Activated CD8-positive, alpha-beta memory T cell treated with anti-CD3 and anti-CD28 coated beads for 4 hours (primary cell): ENCODE measurements around the gene PRDM1.
A peak's percentile ranks its signal among the peaks of the same experiment; 100 is the strongest.

ENCODE experiments used
- DNase-seq, 2 donors: peaks; one replicate each; pipeline ENCODE4 v3.0.0-alpha.2; 2020; ENCODE audit warnings: low read depth in 2 of 2

Gene PRDM1

DNA sequence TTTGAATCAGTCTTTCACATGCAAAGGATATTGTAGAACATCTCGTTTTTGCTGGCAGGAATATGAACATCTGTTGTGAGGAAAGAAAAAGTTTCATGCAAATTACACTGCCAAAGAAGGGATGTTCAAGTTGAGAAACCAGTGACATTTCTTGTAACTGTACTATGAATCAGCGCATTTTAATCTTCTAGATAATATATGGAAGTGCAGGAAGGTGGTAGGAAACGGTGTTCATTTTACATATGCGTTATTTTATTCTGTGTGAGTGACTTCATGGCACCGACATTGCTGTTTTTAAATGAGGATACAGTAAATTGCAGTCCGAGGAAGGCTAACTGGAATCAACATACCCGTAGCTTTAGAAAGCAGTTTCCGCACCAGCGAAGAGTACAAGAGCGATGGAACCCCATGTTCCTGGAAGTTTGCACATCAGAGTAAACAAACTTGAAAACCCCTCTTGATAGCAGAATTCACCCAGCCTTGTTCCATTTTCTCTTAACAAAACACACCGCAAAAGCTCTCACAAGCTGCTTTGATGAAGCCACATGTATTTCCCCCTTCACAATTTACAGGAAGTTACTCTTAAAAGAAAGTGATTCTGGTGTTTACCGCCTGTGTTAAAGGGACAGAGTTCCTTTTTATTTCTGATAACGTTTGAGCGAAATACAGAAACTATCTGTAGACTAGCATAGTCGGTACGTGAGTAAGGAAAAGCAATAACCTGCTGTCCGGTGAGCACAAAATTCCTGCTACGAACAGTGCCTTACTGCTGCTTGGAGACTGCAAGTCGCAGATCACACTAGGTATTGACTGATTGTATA lies 11.5 kb downstream of the PRDM1 start:
- no peak for DNase-seq

DNA sequence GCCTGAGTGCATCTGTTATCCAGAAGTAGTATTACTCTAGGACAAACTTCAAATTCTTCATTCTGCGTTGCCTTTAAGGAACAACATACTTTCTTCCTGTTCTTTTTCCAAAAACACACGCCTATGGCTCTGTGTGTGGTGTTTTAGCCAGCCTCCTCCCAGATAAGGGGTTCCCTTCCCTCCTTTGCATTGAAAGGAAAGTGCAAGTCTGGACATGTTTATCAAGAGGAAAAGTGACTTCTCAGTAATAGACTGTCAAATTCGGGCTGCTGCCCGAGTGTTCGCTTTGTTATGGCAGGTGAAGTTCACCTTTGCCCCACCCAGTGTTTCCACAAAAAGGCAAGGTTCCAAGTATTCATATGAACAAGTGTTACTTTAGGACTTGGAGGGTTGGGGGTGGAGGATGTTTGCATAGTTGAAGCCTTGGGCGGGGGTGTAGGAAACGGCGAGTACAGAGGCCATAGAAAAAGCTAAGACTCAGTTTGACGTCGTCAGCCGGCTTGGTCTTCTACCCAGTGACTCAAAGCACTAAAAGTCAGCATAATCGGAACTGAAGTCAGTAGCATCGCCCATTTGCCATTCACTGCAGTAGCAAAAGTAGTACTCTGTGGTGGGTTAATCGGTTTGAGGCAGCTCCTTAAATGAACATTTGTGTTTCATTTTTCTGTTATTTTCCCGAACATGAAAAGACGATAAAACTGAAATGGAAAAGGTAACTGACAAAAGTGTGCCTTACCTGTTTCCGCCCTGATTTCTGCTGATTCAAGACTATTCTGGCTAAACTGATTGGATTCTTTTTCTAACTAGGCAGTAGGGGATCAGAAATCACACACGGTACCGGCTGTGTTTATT lies 12.5 kb downstream of the PRDM1 start:
- peak; percentile 43 to 70 for DNase-seq

DNA sequence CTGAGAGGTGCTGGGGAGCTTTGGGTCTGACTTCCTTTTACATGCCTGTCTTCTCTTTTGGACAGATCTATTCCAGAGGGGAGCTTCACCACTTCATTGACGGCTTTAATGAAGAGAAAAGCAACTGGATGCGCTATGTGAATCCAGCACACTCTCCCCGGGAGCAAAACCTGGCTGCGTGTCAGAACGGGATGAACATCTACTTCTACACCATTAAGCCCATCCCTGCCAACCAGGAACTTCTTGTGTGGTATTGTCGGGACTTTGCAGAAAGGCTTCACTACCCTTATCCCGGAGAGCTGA lies 13.1 kb downstream of the PRDM1 start:
- no peak for DNase-seq

DNA sequence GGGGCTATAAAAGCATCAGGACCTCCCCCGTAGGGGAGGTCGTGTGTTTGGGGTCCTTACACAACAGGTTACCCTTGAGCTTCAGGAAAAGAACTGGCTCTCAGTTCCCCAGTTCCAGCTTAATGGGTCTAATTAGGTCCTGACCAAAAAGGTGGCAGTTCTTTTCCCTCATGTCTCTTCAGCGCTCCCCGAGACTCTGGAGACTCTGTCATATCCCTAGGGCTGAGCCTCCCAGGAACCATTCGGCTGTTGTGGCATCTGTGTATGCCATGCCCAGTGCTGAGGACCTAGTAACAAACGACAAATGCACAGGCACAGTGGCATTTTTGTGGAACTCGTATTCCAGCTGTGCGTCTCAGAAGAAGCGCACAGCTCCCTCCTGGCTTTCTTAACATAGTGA lies 14.6 kb downstream of the PRDM1 start:
- DNase-seq = no peak

DNA sequence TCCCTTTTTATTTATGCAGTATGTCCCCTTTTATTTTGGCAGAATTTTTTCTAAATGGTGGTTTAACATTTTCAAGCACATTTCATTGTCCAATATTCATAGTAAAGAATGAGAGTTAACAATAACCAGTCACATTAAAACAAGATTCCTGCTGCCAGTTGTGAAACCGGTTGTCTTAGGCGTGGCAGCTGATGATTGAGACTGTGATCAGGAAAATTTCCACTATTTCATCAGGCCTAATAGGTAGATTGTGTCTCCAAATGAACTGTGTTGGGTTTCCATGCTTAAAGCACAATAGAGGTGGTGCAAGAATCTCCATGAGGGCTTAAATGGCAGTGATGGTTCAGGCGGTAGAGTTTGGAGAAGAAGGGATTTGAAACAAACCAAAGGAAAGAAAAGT lies 15.3 kb downstream of the PRDM1 start:
- DNase-seq = no peak

- DNase-seq = no peak
Observed at GRCh38 chr6:106102034-106102433, 15.9 kb downstream of the PRDM1 start.

DNA sequence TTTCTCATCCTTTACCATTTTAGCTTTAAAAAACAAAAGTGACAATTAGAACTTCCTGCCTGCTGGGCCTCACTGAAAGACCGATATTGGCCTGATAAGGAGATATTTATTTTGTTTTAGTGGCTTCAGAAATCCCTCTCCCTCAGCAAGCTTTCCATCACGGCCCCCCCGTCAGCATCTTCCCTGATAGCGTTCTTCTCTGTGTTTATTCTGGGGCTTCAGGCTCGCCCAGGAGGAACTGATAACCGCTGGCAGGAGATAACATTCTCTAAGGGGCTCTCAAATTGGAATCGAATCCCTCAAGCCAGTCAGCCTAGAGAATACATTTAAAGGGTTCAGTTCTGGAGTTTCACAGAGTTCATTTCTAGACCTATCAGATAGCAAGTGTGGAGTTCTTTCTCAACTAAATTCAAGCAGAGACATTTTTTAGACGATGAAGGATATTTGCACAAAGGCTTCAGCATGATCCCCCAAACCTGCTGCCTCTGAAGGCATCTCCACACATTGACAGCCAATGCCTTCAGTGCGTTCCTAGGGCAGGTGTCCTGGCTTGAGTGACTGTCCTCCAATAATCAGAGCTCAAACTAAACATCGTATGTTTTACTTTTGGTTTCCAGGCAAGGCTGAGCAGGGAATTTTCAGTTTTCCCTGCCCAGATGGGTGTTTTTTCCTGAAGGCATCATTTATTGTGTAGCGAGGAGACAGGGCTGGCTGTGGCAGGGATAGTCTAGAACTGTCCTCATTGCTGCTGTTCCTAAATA lies 17.0 kb downstream of the PRDM1 start:
- no peak for DNase-seq

DNA sequence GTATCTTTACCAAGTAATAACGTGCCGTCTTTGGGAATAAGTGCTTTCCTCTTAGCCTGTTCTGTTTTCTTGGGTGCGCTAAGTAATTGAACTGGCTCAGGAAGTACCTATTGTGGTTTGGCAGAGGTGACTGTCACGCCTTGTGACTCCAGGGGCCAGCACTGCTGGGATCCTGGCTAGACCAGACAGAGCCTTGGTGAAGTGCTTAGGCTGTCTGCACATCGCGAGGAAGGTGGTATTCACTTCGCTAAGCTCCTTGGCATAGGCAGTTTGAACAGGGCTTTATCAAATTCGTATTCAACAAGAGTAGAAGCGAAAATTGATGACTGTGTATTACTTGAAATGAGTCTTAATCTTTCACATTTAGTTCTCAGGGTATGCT lies 17.6 kb downstream of the PRDM1 start:
- no peak for DNase-seq

GRCh38 chr6:106104476-106104875 lies 18.3 kb downstream of the PRDM1 start:
- DNase-seq = no peak

- no peak for DNase-seq
Observed at GRCh38 chr6:106104941-106105340, 18.8 kb downstream of the PRDM1 start.

GRCh38 chr6:106105493-106105892 lies 19.4 kb downstream of the PRDM1 start:
- DNase-seq = no peak

DNA sequence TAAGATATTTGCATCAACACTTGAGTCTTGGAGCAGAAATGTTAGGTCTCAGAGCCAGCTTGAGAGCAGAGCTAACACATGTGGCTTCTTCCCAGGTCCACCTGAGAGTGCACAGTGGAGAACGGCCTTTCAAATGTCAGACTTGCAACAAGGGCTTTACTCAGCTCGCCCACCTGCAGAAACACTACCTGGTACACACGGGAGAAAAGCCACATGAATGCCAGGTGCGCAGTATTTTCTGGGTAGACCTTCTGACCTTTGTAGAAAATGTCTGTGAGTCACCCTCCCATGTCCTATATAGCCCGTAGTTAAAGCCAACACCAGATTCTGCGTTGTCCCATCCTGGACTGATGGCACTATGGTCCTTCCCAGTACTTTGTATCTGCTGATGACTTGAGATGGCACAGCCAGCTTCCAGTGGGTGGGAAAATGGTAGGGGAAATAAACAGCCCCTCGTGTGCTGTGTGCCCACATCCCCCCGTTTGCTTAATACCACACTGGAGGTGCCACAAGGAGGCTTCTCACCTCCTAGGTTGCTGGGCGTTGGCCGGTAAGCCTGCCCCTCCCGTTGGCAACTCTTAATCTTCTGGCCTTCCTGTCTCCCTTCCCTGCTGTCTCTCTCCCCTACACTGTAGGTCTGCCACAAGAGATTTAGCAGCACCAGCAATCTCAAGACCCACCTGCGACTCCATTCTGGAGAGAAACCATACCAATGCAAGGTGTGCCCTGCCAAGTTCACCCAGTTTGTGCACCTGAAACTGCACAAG lies 20.3 kb downstream of the PRDM1 start:
- no peak for DNase-seq

DNA sequence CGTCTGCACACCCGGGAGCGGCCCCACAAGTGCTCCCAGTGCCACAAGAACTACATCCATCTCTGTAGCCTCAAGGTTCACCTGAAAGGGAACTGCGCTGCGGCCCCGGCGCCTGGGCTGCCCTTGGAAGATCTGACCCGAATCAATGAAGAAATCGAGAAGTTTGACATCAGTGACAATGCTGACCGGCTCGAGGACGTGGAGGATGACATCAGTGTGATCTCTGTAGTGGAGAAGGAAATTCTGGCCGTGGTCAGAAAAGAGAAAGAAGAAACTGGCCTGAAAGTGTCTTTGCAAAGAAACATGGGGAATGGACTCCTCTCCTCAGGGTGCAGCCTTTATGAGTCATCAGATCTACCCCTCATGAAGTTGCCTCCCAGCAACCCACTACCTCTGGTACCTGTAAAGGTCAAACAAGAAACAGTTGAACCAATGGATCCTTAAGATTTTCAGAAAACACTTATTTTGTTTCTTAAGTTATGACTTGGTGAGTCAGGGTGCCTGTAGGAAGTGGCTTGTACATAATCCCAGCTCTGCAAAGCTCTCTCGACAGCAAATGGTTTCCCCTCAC lies 21.0 kb downstream of the PRDM1 start:
- no peak for DNase-seq

- no peak for DNase-seq
Observed at GRCh38 chr6:106108129-106108528, 22.0 kb downstream of the PRDM1 start.

DNA sequence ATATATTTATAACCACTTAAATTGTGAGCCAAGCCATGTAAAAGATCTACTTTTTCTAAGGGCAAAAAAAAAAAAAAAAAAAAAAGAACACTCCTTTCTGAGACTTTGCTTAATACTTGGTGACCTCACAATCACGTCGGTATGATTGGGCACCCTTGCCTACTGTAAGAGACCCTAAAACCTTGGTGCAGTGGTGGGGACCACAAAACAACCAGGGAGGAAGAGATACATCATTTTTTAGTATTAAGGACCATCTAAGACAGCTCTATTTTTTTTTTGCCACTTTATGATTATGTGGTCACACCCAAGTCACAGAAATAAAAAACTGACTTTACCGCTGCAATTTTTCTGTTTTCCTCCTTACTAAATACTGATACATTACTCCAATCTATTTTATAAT lies 22.9 kb downstream of the PRDM1 start:
- no peak for DNase-seq

GRCh38 chr6:106110164-106110826 lies 24.2 kb downstream of the PRDM1 start:
- DNase-seq = no peak

DNA sequence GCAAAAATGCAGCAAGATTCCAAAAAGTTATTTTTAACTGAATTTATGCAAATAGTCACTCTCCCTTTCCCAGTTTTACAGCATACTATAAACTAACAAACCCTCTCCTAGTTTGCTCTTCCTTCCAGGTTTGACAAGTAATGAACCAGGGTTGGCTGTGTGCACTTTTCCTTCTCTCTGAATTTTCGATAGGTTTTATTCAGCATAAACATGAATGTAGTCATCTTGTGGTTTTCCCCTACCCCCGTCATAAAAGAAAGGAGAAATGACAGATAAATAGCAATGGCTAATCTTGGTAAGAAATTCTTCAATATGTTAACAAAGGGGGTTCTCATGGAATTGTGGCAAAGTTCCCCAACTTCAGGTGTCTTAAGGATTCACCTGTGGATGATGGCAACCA lies 26.3 kb downstream of the PRDM1 start:
- DNase-seq = no peak

GRCh38 chr6:106113256-106113959 lies 27.3 kb downstream of the PRDM1 start:
- DNase-seq = no peak

GRCh38 chr6:106114492-106114891 lies 28.4 kb downstream of the PRDM1 start:
- no peak for DNase-seq

- DNase-seq = no peak
Observed at GRCh38 chr6:106115286-106115685, 29.1 kb downstream of the PRDM1 start.
